ENCODE measurements around the gene PTPRD.
A peak's percentile ranks its signal among the peaks of the same experiment; 100 is the strongest.

PTPRD gene

GRCh38 chr9:8651070-8651845, 1961.5 kb downstream of the PTPRD start:
- no peak for DNase-seq

GRCh38 chr9:8649807-8650206, 1963.0 kb downstream of the PTPRD start:
- DNase-seq, result no peak

GRCh38 chr9:8649160-8649559, 1963.6 kb downstream of the PTPRD start:
- DNase-seq, result no peak

- DNase-seq, result no peak
Measured at GRCh38 chr9:8648271-8648845, 1964.4 kb downstream of the PTPRD start.

- DNase-seq, result no peak
Measured at GRCh38 chr9:8647824-8648223, 1965.0 kb downstream of the PTPRD start.

- DNase-seq, result no peak
Measured at GRCh38 chr9:8644571-8644970, 1968.2 kb downstream of the PTPRD start.

- DNase-seq, result peak; percentile 25
Measured at GRCh38 chr9:8643896-8644295, 1968.9 kb downstream of the PTPRD start.

GRCh38 chr9:8643464-8643863, 1969.3 kb downstream of the PTPRD start:
- no peak for DNase-seq

- DNase-seq, result no peak
Measured at GRCh38 chr9:8640761-8641160, 1972.0 kb downstream of the PTPRD start.

GRCh38 chr9:8637626-8638025, 1975.2 kb downstream of the PTPRD start:
- no peak for DNase-seq

GRCh38 chr9:8633784-8634183, 1979.0 kb downstream of the PTPRD start:
- no peak for DNase-seq

- no peak for DNase-seq
Measured at GRCh38 chr9:8632493-8632892, 1980.3 kb downstream of the PTPRD start.

GRCh38 chr9:8628791-8629190, 1984.0 kb downstream of the PTPRD start:
- DNase-seq, result no peak

GRCh38 chr9:8627976-8628679, 1984.7 kb downstream of the PTPRD start:
- peak; percentile 68 for DNase-seq

GRCh38 chr9:8622871-8623270, 1989.9 kb downstream of the PTPRD start:
- DNase-seq, result no peak

GRCh38 chr9:8622222-8622802, 1990.5 kb downstream of the PTPRD start:
- DNase-seq, result no peak

- DNase-seq, result no peak
Measured at GRCh38 chr9:8621416-8621815, 1991.4 kb downstream of the PTPRD start.

- no peak for DNase-seq
Measured at GRCh38 chr9:8616414-8616813, 1996.4 kb downstream of the PTPRD start.

- DNase-seq, result peak; percentile 79
Measured at GRCh38 chr9:8614926-8615440, 1997.8 kb downstream of the PTPRD start.

- no peak for DNase-seq
Measured at GRCh38 chr9:8613346-8613825, 1999.4 kb downstream of the PTPRD start.

GRCh38 chr9:8611153-8611552, 2001.6 kb downstream of the PTPRD start:
- DNase-seq, result no peak

- no peak for DNase-seq
Measured at GRCh38 chr9:8610256-8610655, 2002.5 kb downstream of the PTPRD start.

- DNase-seq, result peak; percentile 73
Measured at GRCh38 chr9:8605096-8605495, 2007.7 kb downstream of the PTPRD start.

Measured in eye (tissue), 1 donor.